Neural progenitor cell (in vitro differentiated cells): ENCODE measurements around the gene TMEM35A.

Experiments
- EZH2 ChIP-seq: fragments of 200-600 bp; sonication (generic); IDR thresholded peaks from 2 replicates; pipeline ENCODE4 v1.6.1; 2017; ENCODE audit warnings: antibody characterized with exemption, mild to moderate bottlenecking, moderate library complexity
- TF ChIP-seq, protein P1 (sequence below): fragments of 200-600 bp; sonication (generic); IDR thresholded peaks from 2 replicates; pipeline ENCODE4 v1.5.1; 2017; ENCODE audit warnings: antibody characterized with exemption, mild to moderate bottlenecking

GRCh38 chrX:101029665-101030064 lies 49.0 kb upstream of the TMEM35A start:
- TF ChIP-seq, protein P1, sequence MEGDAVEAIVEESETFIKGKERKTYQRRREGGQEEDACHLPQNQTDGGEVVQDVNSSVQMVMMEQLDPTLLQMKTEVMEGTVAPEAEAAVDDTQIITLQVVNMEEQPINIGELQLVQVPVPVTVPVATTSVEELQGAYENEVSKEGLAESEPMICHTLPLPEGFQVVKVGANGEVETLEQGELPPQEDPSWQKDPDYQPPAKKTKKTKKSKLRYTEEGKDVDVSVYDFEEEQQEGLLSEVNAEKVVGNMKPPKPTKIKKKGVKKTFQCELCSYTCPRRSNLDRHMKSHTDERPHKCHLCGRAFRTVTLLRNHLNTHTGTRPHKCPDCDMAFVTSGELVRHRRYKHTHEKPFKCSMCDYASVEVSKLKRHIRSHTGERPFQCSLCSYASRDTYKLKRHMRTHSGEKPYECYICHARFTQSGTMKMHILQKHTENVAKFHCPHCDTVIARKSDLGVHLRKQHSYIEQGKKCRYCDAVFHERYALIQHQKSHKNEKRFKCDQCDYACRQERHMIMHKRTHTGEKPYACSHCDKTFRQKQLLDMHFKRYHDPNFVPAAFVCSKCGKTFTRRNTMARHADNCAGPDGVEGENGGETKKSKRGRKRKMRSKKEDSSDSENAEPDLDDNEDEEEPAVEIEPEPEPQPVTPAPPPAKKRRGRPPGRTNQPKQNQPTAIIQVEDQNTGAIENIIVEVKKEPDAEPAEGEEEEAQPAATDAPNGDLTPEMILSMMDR, result no peak
- TF ChIP-seq EZH2, result no peak
